Measurements from ENCODE around the gene LAYN. TPM values are rescaled to one million over a fixed set of nuclear protein-coding genes. Genes with fewer than 3 reads are reported as not detected.

LAYN gene, protein sequence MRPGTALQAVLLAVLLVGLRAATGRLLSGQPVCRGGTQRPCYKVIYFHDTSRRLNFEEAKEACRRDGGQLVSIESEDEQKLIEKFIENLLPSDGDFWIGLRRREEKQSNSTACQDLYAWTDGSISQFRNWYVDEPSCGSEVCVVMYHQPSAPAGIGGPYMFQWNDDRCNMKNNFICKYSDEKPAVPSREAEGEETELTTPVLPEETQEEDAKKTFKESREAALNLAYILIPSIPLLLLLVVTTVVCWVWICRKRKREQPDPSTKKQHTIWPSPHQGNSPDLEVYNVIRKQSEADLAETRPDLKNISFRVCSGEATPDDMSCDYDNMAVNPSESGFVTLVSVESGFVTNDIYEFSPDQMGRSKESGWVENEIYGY
- total RNA-seq (9.8 TPM), polyA plus RNA-seq (ENCODE audit: insufficient read depth in 1 of 8, insufficient read length in 8 of 8, low replicate concordance in 1 of 8) (1 to 10 TPM; 3.4 to 9.5 (median 6.4) TPM)
- long read RNA-seq, donor 1 = 0 reads
- long read RNA-seq, donor 2 = 0 reads
- long read RNA-seq, donor 3, partial matches to known transcripts = 0 of 2 reads
- long read RNA-seq, donor 3, other reads (novel, unspliced or antisense) = 0 of 2 reads
- long read RNA-seq, donor 4 = 0 reads
- long read RNA-seq, donor 5, transcript LAYN-201 (7 exons, 2,066 nt) = major isoform, 7 of 7 reads
- long read RNA-seq, donor 5, partial matches to known transcripts = 0 of 7 reads
- long read RNA-seq, donor 5, other reads (novel, unspliced or antisense) = 0 of 7 reads
- long read RNA-seq, donor 6, partial matches to known transcripts = 0 of 1 reads
- long read RNA-seq, donor 6, other reads (novel, unspliced or antisense) = 0 of 1 reads
- long read RNA-seq, donor 7 = 0 reads
- long read RNA-seq, donor 8, partial matches to known transcripts = 6 of 7 reads
- long read RNA-seq, donor 8, other reads (novel, unspliced or antisense) = 0 of 7 reads
- long read RNA-seq, donor 9 = 0 reads
- long read RNA-seq, donor 10, partial matches to known transcripts = 0 of 2 reads
- long read RNA-seq, donor 10, other reads (novel, unspliced or antisense) = 0 of 2 reads
- long read RNA-seq, donor 11, partial matches to known transcripts = 0 of 2 reads
- long read RNA-seq, donor 11, other reads (novel, unspliced or antisense) = 0 of 2 reads

DNA sequence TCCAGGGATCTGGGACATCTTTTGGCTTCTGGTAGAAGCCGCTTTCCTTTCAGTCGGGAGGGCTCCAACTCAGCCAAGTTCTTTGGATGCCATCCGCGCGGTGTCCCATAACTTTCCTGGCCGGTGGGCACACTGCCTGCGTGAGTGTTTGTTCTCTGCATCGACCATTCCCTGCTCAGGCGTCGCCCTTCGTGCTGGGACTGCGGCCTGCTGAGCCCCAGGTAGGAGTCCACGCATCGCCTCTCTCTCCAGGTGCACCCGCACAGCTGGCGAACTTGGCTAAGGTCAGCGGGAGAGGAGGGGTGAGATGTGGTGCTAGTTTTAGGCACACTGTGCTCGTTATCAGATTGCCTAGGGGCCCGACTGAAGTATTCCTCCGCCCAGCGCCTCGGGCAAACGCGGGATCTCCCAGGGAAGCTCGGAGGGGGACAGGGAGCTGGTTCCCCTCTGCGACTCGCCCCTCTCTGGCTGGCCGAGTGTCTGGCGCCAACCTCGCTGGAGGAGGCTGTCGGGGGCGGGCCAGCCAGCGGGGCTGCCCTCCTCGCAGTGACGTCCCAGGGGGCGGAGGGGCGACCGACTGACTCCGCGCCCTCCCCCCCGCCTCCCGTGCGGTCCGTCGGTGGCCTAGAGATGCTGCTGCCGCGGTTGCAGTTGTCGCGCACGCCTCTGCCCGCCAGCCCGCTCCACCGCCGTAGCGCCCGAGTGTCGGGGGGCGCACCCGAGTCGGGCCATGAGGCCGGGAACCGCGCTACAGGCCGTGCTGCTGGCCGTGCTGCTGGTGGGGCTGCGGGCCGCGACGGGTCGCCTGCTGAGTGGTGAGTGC lies at the start of gene LAYN:
LAYN (plus strand) TSS at position 607 of the 823 bp plus-strand sequence; CDS start at position 731, 124 bp downstream.
- Histone ChIP-seq H3K9me3 (replicated peaks; ENCODE audit: control insufficient read depth, low read depth, low read length) (no peaks in the 10 kb centered on the region), H3K27ac (ENCODE audit: low read length) (peak within 1 kb of the TSS; percentile 74), H3K4me1 (ENCODE audit: control insufficient read depth, insufficient read depth, low read length) (peaks cover 21% of the 10 kb centered on the region), H3K36me3 (ENCODE audit: control insufficient read depth, insufficient read depth, low read length) (peaks cover 5% of the 10 kb centered on the region), H3K27me3 (ENCODE audit: control insufficient read depth, insufficient read depth, low read length) (peaks cover 28% of the 10 kb centered on the region), H3K4me3 (ENCODE audit: low read length) (peak within 1 kb of the TSS; percentile 60)
- peak; percentile 67 for DNase-seq
- WGBS (ENCODE audit: insufficient coverage) = 4% methylated on average over 69 of the region's 70 CpGs

DNA sequence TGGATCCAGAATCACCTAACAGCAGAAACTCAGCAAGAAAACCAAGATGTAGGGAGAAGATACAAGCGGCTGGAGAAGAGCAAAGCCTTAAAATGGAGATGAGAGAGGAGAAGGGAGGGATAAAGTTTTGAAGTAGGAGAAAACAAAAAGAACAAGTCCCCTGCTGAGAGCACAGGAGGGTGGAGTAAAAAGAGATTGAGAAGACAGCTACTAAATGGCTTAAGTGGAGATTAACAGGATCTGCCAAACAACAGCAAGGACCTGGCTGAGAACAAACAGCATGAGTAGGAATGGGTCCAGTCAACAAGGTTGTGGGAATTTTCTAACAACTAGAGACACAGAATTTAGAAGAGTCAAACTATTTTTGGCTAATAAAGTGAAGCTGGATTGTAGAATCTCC lies 46.5 kb upstream of the LAYN start:
- no peaks in the 10 kb centered on the region for H3K9me3 ChIP-seq (replicated peaks; ENCODE audit: control insufficient read depth, low read depth, low read length)
- H3K36me3 ChIP-seq (ENCODE audit: control insufficient read depth, insufficient read depth, low read length) = no peaks in the 10 kb centered on the region
- H3K27me3 ChIP-seq (ENCODE audit: control insufficient read depth, insufficient read depth, low read length) = no peaks in the 10 kb centered on the region
- H3K4me3 ChIP-seq (ENCODE audit: low read length) = no peak overlapping the region
- H3K27ac ChIP-seq (ENCODE audit: low read length) = no peak overlapping the region
- 71% methylated on average over 1 of the region's 1 CpG for WGBS (ENCODE audit: insufficient coverage)
- DNase-seq = no peak
- no peaks in the 10 kb centered on the region for H3K4me1 ChIP-seq (ENCODE audit: control insufficient read depth, insufficient read depth, low read length)

DNA sequence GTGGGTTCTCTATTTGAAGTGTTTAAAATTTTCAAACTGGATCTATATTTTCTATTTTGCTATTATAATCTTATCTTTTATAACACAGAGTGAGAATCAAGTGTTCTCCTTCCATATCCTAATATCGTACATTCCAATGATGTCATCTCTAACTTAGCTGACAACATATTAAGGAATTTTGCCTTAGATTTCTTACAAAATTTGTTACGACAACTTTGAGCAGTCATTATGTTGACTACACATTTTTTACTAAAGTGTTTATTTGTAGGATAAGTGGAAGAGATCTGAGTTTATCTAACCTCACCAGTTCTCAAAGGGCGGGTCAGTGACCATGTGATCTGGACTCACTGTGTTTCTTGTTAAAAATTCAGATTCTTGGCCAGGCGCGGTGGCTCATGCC lies 41.0 kb upstream of the LAYN start:
- Histone ChIP-seq H3K27me3 (ENCODE audit: control insufficient read depth, insufficient read depth, low read length) (no peaks in the 10 kb centered on the region), H3K36me3 (ENCODE audit: control insufficient read depth, insufficient read depth, low read length) (no peaks in the 10 kb centered on the region), H3K4me1 (ENCODE audit: control insufficient read depth, insufficient read depth, low read length) (no peaks in the 10 kb centered on the region), H3K9me3 (replicated peaks; ENCODE audit: control insufficient read depth, low read depth, low read length) (no peaks in the 10 kb centered on the region), H3K4me3 (ENCODE audit: low read length) (no peak overlapping the region), H3K27ac (ENCODE audit: low read length) (no peak overlapping the region)
- no peak for DNase-seq
- WGBS (ENCODE audit: insufficient coverage) = no CpG with 5 or more reads among the region's 5 CpGs

DNA sequence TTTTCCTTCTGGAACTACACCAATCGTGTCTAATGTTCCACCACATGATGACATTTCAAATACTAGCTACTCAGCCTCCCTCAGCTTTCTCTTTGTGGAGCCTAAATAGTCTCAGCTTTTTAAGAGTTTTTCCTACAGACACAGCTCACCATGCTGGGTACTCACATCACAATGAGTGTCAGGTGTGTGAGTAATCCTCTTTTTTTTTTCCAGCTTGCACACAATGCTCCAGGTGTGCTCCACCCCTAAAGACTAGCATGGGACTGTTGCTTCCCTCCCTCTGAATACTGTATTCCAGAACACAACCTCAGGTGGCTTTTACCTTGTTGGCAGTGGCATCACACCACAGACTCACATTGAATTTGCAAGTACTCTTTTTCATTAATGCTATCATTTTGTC lies 40.0 kb upstream of the LAYN start:
- 80% methylated on average over 1 of the region's 1 CpG for WGBS (ENCODE audit: insufficient coverage)
- DNase-seq = peak; percentile 24
- no peaks in the 10 kb centered on the region for H3K4me1 ChIP-seq (ENCODE audit: control insufficient read depth, insufficient read depth, low read length)
- no peaks in the 10 kb centered on the region for H3K9me3 ChIP-seq (replicated peaks; ENCODE audit: control insufficient read depth, low read depth, low read length)
- no peaks in the 10 kb centered on the region for H3K36me3 ChIP-seq (ENCODE audit: control insufficient read depth, insufficient read depth, low read length)
- H3K4me3 ChIP-seq (ENCODE audit: low read length) = no peak overlapping the region
- no peaks in the 10 kb centered on the region for H3K27me3 ChIP-seq (ENCODE audit: control insufficient read depth, insufficient read depth, low read length)
- no peak overlapping the region for H3K27ac ChIP-seq (ENCODE audit: low read length)

DNA sequence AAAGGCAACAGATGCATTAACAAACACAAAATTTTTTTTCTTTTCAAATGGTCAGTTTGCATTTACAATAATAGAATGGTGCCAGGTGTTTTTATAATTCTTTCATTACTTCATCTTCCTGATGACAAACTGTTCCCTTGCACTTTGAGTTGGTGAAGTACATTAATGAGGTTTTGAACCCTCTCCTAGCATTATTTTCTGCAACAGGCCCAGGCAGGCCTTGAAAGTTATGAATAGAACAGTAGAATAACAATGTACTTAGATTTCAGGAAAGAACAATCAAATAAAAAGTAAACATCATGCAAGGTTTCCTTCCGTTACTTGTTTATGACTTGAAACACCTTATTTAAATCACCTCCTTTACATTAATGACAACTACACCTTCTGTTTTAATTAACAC lies 37.9 kb upstream of the LAYN start:
- DNase-seq = no peak
- H3K9me3 ChIP-seq (replicated peaks; ENCODE audit: control insufficient read depth, low read depth, low read length) = no peaks in the 10 kb centered on the region
- no peaks in the 10 kb centered on the region for H3K36me3 ChIP-seq (ENCODE audit: control insufficient read depth, insufficient read depth, low read length)
- H3K4me3 ChIP-seq (ENCODE audit: low read length) = no peak overlapping the region
- no peak overlapping the region for H3K27ac ChIP-seq (ENCODE audit: low read length)
- H3K27me3 ChIP-seq (ENCODE audit: control insufficient read depth, insufficient read depth, low read length) = no peaks in the 10 kb centered on the region
- no peaks in the 10 kb centered on the region for H3K4me1 ChIP-seq (ENCODE audit: control insufficient read depth, insufficient read depth, low read length)
- no CpG with 5 or more reads among the region's 1 CpG for WGBS (ENCODE audit: insufficient coverage)

DNA sequence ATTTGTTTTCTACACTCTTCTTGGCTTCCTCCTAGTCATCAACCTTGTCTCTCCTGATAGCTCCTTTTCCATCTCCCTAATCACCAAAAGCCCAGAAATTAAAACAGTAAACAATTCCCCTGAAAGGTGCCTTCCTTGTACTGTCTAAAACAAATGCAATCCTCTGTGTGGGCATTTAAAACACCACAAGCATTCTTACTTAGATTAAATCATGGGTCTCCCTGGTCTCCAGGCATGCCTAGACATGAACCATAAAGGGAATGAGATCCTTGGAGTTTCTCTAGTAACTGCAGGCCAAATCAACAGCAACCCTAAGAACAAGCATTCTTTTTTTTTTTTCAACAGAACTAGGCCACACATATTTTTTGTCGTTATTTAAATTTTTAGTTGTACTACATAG lies 30.2 kb upstream of the LAYN start:
- Histone ChIP-seq H3K27me3 (ENCODE audit: control insufficient read depth, insufficient read depth, low read length) (peaks cover 29% of the 10 kb centered on the region), H3K4me1 (ENCODE audit: control insufficient read depth, insufficient read depth, low read length) (peaks cover 9% of the 10 kb centered on the region), H3K4me3 (ENCODE audit: low read length) (no peak overlapping the region), H3K36me3 (ENCODE audit: control insufficient read depth, insufficient read depth, low read length) (no peaks in the 10 kb centered on the region), H3K9me3 (replicated peaks; ENCODE audit: control insufficient read depth, low read depth, low read length) (no peaks in the 10 kb centered on the region), H3K27ac (ENCODE audit: low read length) (no peak overlapping the region)
- no CpG with 5 or more reads among the region's 1 CpG for WGBS (ENCODE audit: insufficient coverage)
- no peak for DNase-seq

DNA sequence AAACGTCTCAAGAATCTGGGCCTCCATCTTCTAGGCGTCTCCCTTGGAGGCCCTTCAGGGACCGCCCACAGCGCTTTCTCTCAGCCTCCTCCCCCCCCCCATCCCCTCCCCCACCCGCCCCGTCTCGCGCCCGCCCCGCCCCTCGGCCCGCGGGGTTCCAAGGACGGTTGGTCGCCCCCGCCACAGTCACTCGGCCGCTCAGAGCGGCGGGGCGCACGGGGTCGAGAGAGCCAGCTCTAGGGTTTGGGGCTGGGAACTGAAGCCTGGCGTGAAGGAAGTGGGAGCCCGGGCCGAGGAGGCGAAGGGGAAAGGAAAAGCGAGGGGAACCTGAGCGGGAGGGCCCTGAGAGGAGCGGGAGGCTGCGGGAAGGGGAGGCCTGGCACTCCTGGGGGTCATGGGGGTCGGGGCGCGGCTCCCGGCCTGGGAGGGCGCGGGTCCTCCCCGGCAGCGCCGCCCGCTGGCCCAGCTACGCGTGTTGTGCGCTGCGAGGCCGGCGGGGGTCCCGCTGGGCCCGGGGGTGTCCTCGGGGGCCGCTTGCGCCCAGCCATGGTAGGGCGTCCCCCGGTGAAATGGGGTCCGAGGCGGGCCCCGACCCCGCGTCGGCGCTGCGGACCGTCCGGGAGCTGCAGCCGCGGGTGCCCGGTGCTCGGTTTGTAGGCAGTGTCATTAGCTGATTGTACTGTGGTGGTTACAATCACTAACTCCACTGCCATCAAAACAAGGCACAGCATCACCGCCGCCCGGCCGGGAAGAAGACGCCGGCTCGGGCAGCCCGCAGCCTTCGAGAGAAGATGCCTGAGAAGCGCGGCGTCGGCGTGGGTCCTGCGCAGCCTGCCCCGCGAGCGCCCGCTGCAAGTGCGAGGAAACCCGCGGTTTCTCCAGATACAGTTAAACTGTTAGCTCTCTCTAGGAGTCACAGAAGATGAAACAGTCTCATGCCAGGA lies 28.0 kb upstream of the LAYN start, which contains the start of gene BTG4:
BTG4 (minus strand) TSS at position 91 of the 944 bp plus-strand sequence. CDS start 13,610 bp downstream, outside the sequence.
- Histone ChIP-seq H3K4me3 (ENCODE audit: low read length) (peak within 1 kb of the TSS; percentile 23), H3K27ac (ENCODE audit: low read length) (no peak within 1 kb of the TSS), H3K4me1 (ENCODE audit: control insufficient read depth, insufficient read depth, low read length) (peaks cover 9% of the 10 kb centered on the region), H3K36me3 (ENCODE audit: control insufficient read depth, insufficient read depth, low read length) (no peaks in the 10 kb centered on the region), H3K9me3 (replicated peaks; ENCODE audit: control insufficient read depth, low read depth, low read length) (no peaks in the 10 kb centered on the region), H3K27me3 (ENCODE audit: control insufficient read depth, insufficient read depth, low read length) (peaks cover 32% of the 10 kb centered on the region)
- 1% methylated on average over 59 of the region's 90 CpGs for WGBS (ENCODE audit: insufficient coverage)
- peak; percentile 18 for DNase-seq

DNA sequence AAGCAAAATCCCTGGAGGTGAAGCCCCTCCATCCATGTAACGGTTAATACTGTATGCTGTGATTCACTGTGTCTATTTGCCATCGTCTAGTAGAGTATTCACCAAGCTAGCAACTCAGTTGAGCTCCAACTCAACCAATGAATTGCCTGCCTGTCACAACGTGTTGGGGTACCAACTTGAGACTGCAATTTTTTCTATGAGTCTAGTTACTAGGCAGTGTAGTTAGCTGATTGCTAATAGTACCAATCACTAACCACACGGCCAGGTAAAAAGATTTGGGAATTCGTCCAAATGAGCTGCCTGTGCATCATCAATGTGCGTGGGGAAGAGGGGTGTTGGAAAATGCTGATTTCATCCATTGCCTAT lies 27.3 kb upstream of the LAYN start:
- no peak for DNase-seq
- Histone ChIP-seq H3K4me1 (ENCODE audit: control insufficient read depth, insufficient read depth, low read length) (peaks cover 9% of the 10 kb centered on the region), H3K9me3 (replicated peaks; ENCODE audit: control insufficient read depth, low read depth, low read length) (no peaks in the 10 kb centered on the region), H3K36me3 (ENCODE audit: control insufficient read depth, insufficient read depth, low read length) (no peaks in the 10 kb centered on the region), H3K4me3 (ENCODE audit: low read length) (no peak overlapping the region), H3K27ac (ENCODE audit: low read length) (no peak overlapping the region), H3K27me3 (ENCODE audit: control insufficient read depth, insufficient read depth, low read length) (peaks cover 32% of the 10 kb centered on the region)
- no CpG with 5 or more reads among the region's 6 CpGs for WGBS (ENCODE audit: insufficient coverage)

Data from muscle of leg (tissue), 16 donors.